HG03378 (cell line): ENCODE data around the gene HDHD3.
"Not testable (repeated sequence)": the region's sequence is repeated elsewhere in the genome, so short reads cannot be mapped to it uniquely, and the experiment has no call there.

Experiments used
- ATAC-seq: cut with Tn5 transposase; IDR thresholded peaks from one replicate; pipeline ENCODE4 v1.9.1; 2021; ENCODE audit warnings: mild to moderate bottlenecking, moderate library complexity; ENCODE audit not compliant: unreplicated experiment

HDHD3 gene

DNA sequence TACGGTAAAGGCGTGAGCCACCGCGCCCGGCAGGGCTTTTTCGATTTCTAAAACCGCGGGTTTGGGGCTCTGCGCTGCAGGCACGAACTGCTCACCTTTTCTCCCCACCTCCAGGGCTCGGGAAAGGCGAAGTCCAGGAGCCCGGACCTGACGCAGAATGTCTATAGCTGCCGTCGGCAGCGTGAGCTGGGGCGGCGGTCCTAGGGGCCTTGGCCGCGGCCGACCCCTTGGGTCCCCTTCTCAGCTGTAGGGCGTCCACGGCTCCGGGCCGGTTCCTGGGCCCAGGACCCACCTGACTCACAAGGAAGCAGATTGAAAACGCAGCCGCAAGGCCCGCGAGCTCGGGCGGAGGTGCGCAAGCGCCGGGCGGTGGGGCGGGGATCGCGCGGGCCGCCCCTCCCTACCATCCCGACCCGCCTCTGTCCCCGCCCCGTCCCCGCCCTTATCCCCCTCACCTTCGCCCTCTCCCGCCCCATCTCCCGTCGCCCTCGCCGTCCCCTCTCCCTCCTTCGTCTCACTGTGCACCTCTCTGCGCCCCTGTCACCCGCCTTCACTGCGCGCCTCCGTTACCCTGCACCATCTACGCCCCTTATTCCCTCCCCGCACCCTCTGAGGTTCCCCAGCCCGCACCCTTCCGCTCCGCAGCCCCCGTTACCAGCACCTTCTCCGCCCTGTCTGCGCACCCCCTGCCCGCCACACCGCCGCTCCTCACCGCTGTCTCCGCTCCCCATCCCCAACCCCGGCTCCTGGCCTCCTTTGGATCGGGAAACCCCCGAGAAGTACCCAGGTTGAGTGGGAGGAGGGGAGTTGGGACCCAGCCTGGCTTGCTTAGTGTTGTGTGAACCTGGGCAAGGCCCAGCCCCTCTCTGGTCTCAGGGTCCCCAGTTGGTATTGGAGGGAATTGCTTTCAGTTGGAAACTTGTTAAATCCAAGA is at the start of gene HDHD3:
Gene HDHD3 (minus strand): TSS at position 353 of the 934 bp plus-strand sequence. CDS start 2,632 bp downstream, outside the sequence.
- peak; percentile 64 for ATAC-seq

DNA sequence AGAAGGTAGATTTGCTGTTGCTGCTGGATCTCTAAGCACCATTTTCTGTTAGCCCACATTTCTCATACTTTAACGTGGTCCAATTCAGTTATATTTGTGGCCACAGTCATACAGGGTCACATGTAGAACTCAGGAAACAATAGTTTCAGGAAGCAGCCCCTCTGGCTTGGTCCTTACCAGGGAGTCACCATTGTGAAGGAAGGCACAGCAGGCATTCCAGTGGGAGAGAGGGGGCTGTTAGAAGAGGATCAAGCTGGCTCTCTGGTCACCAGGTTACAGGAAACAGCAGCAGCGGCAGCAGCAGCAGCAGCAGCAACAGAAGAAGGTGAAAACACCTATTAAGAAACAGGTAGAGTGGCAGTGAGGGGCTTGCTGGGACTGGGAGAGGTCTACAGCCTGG is 48.3 kb upstream of the HDHD3 start:
- no peak for ATAC-seq

DNA sequence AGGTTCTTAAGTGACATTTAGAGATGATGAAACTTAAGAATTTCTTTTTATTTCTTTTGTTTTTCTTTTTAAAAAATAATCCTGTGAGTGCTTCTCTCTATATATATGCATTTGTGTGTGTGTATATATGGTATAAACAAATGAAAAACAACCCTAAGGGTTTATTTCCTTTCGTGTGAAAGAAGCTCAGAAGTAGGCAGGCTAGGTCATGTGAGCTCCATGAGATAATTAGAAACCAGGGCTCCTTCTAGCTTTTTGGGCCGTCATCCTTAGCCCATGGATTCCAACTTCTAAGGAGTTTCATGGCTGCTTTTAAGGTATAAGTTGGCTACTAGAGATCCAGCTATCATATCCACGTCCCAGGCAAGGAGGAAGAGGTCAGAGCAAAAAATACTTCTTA is 44.9 kb upstream of the HDHD3 start:
- ATAC-seq: no peak

DNA sequence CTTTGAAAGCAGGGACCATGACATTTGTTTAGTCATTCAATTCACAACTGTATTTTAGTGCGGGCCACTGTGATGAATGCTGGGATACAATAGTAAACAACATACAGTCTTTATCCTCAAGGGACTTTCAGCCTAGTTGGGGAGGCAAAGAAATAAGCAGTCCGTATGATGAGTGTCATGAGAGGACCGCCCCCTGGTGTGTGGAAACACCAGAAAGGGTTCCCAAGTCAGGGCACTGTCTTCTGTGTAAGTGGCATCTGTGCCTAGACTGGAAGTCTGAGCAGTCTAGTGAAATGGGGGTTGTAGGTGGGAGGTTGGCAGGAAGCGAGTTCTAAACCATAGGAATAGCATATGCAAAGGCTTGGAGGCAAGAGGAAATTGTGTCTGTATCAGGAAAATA is 40.6 kb upstream of the HDHD3 start:
- ATAC-seq: no peak

DNA sequence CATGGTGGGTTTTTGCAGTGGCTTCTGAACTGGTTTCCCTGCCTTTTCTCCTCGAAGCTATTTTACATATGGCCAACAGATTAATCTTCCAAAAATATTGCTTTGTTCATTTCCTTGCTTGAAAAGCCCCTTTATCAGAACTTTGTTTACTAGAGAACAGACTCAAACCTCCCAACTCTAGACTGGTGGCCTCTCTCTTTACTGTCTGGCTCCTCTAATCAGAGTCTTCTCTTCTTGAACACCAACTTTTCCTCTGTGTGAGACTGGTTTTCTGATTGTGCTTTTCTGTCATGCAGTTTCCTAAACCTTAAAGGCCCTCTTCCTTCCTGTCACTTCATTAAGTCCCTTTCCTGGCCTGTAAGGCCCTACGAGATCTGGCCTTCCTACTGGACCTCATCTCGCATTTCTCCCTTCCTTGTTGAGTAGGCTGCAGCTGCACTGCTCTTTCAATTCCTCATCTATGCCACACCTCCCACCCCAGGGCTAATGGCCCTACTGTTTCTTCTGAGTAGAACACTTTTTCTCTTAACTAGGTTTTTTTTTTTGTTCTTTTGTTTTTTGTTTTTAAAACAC is 39.4 kb upstream of the HDHD3 start:
- peak; percentile 92 for ATAC-seq

DNA sequence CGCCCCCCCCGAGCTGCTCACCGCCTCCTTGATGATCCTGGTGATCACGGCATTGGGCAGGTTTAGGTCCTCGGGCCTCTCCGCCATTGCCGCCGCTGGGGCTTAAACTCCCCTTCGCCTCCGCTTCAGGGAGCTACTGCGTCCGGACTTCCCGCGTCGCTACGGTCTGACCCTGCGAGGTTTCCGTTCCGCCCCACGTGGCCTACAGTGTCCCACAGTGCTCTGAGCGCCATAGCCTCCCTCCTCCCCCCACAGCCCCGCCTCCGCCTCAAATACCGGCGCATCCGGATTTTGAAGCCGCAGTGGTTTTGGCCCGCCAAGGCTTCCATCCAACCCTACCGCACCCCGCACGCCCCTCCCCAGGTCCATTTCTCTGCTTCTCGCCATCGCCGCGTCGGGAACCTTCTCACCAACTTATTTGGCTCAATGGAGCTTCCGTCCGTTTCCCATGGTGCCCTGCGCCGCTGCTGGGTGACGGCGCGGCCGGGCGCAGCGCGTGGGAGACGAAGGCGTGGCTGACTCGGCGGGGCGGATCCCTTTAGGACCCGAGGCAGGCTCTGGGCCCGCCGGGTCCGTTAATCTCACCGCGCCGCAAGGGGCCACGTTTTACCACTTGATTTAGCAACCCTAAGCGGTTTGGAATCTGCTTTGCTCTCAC is 33.5 kb upstream of the HDHD3 start, which contains the start of the genes C9orf43 and POLE3:
Gene C9orf43 (plus strand): TSS at position 541 of the 658 bp plus-strand sequence. CDS start 2,747 bp downstream, outside the sequence.
Gene POLE3 (minus strand): TSS at position 469 of the 658 bp plus-strand sequence. CDS start 382 bp downstream, at position 87.
- peak; percentile 77 for ATAC-seq

DNA sequence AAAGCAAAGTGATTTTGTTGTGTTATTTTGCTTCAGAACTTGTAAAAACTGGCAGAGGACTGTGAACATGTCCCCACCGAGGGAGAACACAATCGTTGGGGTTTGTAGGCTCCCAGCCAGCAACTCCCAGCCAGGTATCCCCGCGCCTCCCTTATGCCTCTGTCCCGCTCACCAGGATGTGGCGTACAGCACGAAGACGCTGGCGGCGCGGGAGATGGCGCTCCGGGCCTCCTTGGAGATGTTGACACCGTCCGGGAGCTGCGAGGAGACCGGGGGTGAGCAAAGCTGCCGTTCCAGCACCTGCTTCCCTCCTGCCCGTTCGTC is 33.1 kb upstream of the HDHD3 start:
- no peak for ATAC-seq

DNA sequence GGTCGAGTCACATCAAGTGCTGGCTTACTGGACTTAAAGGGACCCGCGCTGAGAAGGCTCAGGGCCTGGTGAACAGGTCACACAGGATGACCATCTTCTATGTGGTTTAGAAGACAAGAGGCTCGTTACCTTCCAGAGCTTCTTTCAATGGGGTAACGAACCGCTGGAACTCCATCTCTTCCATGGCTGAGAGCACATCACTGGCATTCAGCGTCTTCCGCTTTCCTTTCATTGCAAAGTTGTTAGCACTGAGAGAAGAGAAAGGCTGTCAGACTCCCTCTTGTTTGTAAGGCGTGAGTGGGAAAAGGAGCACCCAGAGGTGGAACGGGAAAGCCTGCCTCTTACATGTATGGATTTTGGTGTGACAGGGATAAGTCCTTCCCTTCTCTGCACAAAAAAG is 32.7 kb upstream of the HDHD3 start:
- no peak for ATAC-seq

DNA sequence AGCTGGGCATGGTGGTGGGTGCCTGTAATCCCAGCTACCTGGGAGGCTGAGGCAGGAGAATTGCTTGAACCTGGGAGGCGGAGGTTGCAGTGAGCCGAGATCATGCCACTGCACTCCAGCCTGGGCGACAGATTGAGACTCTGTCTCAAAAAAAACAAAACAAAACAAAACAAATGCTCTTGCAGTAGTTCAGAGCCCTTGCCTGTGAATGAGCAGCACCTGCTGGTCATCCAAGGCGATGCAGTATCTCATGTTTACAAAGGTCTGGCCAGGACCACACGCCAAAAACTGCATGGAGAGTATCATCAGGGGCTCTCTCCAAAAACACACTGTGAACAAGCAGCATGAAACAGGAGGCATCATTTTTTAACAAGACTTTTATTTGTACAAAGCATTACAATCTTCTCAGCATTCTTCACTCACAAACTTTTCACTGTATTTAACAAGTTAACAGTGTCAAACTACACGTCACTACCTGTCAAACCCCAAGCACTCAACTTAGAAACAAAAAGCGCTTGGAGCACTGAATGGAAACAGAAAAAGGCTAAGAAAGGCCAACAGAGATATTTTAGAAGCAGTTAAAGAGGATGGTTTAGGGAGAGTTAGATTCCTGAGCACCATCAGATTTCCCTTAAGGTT is 30.2 kb upstream of the HDHD3 start:
- peak; percentile 43 for ATAC-seq

DNA sequence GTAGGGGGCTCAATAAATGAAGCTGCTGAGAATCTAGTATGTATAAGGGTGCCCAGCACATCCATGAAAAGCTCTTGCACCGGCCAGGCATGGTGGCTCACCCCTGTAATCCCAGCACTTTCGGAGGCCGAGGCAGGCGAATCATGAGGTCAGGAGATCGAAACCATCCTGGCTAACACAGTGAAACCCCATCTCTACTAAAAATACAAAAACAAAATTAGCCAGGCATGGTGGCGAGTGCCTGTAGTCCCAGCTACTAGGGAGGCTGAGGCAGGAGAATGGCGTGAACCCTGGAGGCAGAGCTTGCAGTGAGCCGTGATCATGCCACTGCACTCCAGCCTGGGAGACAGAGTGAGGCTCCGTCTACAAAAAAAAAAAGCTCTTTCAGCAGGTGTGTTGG is 29.6 kb upstream of the HDHD3 start:
- not testable (repeated sequence) for ATAC-seq

DNA sequence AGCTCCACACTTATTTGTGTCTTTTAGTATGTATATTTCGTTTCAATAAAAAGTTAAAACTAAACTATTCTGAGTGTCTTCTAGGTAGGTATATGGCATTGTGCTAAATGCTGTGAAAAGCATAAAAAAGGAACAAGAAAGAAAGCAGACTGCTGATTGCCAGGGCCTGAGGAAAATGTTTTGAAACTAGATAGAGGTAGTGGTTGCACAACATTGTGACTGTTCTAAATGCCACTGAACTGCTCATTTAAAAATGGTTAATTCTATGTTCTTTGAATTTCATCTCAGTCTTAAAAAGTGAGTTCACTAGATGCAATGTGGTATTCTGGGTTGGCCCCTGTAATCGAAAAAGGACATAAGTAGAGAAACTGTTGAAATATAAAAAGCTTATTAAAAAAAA is 26.9 kb upstream of the HDHD3 start:
- no peak for ATAC-seq

GRCh38 chr9:113401027-113401792 is 24.4 kb upstream of the HDHD3 start, which contains the start of gene ALAD:
TSS of gene ALAD (minus strand) at chr9:113401284. CDS start at chr9:113393559, 7,725 bp downstream.
- peak; percentile 87 for ATAC-seq

DNA sequence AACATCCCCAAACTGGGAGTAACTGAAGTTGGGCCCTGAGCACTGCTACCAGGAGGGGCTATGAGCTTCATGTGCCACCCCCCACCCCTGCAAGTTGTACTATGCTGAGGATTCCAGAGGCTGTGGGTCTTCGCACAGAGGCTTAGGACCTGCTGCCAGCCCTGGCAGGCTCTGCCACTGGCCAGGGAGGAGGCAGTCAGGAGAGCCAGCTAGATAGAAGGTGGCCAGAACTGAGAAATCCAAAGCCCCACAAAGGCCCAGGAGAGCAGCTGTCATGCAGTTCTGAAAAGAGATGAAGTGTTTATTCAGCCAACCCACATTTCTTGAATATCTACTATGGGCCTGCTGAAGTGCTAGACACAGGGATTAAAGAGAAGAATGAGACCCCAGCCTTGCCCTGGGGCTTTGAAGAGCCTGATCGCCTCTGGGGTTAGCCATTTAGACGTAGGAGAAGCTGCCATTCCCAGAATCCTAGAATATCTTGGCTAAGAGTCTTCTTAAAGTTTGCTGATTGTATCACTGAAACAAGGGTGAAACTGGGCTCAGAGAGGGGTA is 22.9 kb upstream of the HDHD3 start:
- ATAC-seq: no peak

DNA sequence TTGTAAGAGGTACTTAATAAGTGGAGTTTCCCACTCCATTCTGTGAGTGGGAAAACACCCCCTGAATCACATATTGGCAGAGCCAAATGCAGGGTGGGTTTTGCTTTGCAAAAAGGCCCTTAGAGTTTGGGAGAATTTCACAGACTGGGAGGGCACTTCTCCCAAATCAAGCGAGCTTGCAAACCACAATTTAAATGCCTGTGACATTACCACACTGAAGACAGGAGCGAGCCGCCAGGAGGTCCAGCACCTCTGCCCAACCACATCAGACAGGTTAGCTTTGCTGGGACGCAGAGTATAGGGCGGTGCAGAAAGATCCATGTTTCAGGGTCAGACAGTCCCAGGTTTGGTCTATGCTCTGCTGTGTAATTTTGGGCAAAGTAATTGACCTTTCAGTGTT is 22.0 kb upstream of the HDHD3 start:
- ATAC-seq: no peak

GRCh38 chr9:113397203-113397631 is 20.4 kb upstream of the HDHD3 start:
- no peak for ATAC-seq

DNA sequence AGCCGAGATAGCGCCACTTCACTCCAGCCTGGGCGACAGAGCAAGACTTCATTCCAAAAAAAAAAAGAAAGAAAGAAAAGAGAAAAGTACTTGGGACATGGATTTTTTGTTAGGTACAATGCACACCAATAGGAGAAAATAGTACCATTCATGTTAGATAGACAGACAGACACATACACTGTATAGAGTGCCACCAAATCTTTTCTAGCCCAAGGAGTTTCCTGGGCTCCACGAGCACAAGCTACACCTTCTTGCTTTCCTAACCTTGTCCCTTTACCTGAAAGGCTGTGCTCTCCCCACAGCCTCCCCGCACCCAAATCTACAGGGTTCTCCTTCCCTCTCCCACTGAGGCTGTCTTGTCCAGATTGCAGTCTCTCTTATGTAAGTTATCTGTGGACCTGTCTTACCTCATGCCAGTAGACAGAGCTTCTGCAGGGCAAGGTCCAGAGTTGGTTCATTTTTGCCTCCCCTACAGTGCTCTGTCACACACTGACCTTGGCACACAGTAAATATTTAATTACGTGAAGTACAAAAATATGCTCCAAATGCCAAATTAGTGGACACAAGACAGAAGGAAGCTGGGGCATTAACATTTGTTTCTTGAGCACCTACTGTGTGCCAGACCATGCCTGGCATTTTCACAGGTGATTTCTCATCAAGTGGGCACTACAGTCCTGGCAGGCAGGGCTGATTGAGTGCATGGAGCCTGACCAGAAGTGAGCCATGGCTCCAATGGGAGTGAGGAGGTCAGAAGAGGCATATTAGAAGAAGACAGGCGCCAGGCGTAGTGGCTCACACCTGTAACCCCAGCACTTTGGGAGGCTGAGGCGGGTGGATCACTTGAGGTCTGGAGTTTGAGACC is 18.4 kb upstream of the HDHD3 start:
- no peak for ATAC-seq

DNA sequence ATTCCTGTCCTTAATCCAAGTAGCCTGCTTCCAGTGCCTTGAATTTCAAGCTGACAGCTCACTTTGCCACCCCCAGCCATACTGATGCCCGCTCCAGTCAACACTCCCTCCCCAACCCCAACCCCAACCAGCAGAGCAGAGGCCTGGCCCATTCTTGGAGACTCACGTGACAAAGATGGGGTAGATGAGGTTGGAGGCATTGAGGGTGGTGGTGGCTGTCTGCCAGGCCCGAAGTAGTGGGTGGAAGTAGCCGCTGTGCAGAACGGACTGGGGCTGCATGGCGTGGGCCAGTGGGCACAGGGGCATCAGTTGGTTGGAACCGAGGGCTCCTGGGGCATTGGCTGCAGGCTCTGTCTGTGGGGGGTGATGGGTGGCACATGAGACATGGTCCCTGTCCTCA is 16.5 kb upstream of the HDHD3 start:
- ATAC-seq: no peak

DNA sequence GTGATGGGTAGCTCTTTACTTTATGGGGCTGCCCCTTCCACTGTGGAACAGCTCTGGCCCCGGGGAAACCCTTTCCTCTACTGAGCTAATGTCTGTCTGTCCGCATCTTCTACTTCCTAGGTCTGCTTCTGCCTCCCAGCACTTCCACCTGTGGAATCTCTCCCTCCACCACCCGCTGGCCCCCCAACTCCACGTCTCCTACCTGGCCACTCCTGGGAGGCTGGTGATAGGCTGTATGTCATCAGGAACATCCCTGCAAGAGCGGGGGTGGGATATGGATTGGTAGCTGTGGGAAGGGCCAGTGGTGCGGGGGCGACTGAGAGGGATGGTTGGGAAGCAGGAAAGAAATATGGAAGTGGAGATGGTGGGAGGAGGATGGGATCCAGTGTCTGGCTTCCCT is 15.1 kb upstream of the HDHD3 start:
- ATAC-seq: no peak
